Activated CD8-positive, alpha-beta memory T cell treated with anti-CD3 and anti-CD28 coated beads for 24 hours (primary cell): ENCODE data around the gene LRRTM4.
"Not testable (repeated sequence)": the region's sequence is repeated elsewhere in the genome, so short reads cannot be mapped to it uniquely, and the experiment has no call there.

Experiments used
- DNase-seq: peaks from one replicate; pipeline ENCODE4 v3.0.0-alpha.2; 2020

Gene LRRTM4

DNA sequence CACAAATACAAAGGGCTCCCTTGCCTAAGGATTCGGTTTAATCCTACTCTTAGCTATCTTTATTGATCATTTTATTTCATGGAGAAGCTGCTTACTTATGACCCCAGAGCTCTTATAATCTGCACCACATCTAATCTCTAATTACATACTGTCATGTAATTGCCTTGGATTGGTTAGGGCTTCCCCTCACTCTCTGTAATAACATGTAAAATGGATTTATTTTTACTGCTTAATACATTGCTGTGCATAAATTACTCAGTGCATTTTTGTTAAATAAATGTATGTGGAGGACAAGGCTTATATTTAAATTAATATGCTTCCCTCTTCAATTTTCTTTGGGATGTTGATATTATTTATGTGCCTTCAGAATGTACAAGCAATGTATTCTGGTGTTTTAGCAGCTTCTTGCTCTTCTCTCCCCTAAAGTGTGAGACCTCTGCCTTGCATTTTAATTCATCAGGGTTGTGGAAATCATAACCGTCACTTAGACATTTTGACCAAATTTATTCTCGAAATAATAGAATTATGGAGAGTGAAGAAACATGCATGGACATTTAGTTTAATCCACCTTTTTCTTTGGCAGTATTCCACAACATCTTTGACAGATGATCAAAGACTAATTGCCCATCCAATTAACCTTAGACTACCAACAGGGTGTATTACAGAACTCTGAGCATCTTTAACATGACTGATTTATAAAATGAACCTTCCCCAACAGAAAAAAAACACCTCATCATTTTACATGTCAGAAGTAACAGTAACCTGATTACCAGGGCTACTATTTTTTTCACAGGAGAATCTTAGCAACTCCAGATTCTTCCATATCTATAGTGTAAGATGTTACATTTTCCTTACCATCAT, 692.6 kb downstream of the LRRTM4 start:
- no peak for DNase-seq

DNA sequence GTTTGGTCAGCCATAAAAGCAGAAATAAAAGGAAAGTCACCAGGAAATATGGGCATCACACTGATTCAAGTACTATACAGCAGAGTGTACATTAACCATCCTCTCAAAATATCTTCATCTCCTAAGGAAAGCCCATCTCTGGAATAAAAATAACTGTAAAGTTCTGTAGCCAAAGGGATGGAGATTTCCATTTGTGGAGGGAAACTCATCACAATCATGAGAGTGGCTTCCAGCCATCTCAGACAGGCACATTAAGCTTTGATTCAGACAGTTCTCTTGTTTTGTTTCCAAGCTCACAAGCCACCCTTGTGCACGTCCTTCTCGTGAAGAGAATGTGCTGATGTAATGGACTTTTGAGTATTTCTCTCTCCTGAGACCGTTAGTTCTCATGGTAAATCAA, 695.5 kb downstream of the LRRTM4 start:
- DNase-seq: no peak

- no peak for DNase-seq
Measured at GRCh38 chr2:76825140-76825970, 696.8 kb downstream of the LRRTM4 start.

DNA sequence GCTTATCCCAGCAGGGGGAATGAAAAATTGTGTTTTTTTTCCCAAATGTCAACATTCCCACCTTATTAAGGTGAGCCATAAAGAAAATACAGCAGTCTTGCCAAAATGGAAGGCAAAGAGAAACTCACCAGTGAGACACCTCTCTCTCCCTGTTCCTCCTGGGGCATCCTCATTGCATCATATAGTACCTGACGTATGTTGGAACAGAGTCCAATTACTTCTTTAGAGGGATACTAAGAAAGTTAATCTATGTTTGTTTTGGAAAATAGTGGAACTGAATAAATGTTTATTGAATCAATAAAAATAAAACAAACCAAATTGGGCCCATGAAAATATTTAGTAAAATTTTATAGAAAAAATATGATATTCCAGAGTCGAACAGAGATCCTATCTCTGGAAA, 700.4 kb downstream of the LRRTM4 start:
- DNase-seq: no peak

GRCh38 chr2:76813084-76813483, 709.1 kb downstream of the LRRTM4 start:
- no peak for DNase-seq

DNA sequence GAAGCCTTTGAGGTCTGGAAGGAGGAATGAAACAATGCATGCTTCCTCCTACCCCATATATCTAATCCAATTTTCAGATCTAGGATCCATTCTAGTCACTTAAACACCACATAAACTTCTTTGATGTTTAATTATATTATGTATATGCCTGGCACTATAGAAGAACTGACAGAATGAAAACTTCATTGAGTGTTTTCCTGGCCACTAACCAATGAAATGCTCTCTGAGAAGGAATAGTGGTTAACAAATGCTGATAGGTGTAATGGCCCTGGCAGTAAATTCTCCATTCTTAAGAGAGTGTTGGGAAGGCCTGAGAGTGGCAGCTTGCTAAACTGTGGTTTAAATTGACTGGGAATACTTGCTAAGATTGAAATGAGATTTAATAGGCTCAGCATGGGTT, 710.0 kb downstream of the LRRTM4 start:
- no peak for DNase-seq

- DNase-seq: no peak
Measured at GRCh38 chr2:76809136-76809535, 713.0 kb downstream of the LRRTM4 start.

DNA sequence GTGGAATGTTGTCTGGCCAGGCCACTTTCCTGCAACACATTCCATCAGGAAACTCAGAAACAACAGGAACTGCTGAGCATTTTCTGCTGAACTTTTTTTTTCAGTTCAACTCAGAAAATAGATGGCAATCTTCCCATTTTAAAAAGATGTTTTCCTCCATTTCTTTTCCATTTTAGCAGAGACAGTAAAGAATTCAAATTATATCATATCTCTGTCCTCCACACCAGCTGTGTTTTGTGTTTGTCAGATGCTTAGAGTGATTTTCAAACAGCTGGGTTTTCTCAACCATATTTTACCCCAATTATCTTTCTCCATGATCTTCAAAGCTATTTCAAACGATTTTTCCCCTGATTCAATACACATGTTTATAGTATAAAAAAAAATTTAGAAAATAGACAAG, 713.4 kb downstream of the LRRTM4 start:
- no peak for DNase-seq

- DNase-seq: no peak
Measured at GRCh38 chr2:76793647-76794334, 728.4 kb downstream of the LRRTM4 start.

DNA sequence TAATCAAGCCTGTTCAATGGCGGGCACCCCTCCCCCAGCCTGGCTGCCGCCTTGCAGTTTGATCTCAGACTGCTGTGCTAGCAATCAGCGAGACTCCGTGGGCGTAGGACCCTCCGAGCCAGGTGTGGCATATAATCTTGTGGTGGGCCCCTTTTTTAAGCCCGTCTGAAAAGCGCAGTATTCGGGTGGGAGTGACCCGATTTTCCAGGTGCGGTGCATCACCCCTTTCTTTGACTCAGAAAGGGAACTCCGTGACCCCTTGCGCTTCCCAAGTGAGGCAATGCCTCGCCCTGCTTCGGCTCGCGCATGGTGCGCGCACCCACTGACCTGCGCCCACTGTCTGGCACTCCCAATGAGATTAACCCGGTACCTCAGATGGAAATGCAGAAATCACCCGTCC, 740.9 kb downstream of the LRRTM4 start:
- not testable (repeated sequence) for DNase-seq

DNA sequence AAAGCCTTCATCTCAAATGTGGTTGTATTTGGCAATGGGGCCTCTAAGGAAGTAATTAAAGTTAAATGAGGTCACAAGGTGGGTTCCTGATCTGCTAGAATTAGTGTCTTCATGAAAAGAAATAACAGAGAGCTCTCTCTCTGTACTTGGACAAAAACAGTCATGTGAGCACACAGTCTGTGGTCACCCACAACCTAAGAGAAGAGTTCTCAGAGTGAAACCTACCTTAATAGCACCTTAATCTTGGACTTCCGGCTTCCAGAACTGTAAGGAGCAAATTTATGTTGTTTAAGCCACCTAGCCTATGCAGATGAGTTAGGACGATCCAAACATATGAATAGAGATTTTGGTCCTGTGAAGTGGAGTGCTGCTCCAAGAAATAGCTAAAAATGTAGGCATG, 758.9 kb downstream of the LRRTM4 start:
- DNase-seq: no peak

DNA sequence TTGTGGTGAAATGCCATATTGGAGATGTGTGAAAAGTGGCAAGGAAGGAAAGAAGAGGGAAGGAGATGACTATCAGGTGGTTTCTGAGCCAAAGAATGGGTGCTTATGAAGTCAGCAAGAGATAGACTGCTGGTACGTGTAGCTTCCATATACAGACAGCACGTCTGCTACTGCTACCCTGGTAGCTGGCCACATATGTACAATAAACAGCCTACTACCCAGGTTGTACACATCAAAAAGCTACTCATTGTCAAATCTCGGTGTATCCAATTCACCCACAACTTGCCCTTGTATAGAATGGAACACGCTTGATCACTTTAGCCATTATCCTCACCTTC, 761.8 kb downstream of the LRRTM4 start:
- DNase-seq: no peak

GRCh38 chr2:76759634-76760366, 762.4 kb downstream of the LRRTM4 start:
- no peak for DNase-seq

DNA sequence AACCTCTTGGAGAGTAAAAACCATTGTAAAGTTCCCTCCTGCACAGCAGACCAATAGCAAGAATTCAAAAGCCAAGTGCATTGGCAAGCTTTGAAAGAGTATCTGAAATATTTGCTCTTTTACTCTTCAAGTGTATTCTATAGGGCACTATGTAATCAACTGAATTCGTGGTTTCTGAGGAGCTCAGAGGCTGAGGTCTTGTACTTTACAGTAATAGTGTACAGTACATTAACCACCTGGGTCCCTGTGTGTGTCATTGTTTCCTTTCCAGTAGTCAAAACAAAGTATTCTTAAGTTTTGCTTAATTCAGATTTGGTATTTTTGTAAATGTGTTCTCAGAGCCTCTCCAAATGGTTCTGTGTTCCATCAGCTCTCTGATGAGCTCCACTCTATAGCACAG, 769.7 kb downstream of the LRRTM4 start:
- no peak for DNase-seq

DNA sequence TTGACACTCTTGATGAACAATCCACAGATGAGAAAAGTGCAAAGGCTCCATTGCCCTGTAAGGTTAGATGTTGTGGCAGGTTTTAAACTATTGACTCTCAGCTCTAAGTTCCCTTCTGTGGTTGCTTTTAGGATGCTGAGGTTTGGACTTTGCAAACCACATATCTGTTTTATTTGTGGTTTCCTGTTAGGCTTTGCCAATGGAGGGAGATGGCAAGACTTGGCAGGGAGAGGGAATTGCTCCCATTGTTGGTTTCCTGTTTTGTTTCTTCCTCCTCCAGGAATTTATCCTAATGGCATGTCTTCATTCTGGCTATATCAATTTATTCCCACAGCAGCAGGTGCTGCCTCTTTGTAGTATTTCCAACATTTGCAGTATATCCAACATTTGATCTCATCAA, 772.3 kb downstream of the LRRTM4 start:
- no peak for DNase-seq

DNA sequence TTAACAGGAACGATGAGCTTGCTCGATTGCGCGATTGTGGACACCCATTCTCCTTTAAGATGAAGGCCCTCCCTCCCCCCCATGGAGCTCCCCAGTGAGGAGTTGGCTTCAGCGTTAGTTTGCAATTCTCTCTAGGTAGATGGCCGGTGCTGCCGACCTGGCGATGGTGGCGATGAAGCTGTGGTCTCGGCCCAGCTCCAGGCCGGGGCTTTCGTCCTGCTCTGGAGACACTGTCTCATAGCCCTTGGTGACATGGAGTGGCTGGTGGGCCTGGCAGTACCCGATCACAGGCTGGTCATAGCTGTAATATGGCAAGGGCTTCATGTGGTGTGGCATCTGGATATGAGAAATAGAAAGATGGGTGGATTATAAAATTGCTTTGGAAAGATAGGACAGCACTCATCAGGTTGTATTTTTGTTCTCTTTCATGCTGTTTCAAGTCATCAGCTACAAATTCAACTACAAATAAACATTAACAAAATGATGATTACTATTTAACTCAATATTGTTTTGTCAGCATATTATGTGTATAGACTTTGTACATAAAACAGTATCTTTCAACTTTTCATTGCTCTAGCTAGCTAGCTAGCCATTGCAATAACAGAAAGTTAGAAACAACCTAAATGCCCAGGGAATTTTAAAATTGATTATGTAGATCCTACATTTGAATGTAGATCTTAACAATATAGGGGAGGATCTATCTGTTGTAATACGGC, 773.4 kb downstream of the LRRTM4 start:
- DNase-seq: no peak

GRCh38 chr2:76745605-76746004, 776.6 kb downstream of the LRRTM4 start:
- no peak for DNase-seq

- no peak for DNase-seq
Measured at GRCh38 chr2:76737607-76738006, 784.6 kb downstream of the LRRTM4 start.

GRCh38 chr2:76733736-76734135, 788.4 kb downstream of the LRRTM4 start:
- no peak for DNase-seq

GRCh38 chr2:76731157-76731556, 791.0 kb downstream of the LRRTM4 start:
- DNase-seq: no peak

GRCh38 chr2:76730021-76730420, 792.2 kb downstream of the LRRTM4 start:
- no peak for DNase-seq

DNA sequence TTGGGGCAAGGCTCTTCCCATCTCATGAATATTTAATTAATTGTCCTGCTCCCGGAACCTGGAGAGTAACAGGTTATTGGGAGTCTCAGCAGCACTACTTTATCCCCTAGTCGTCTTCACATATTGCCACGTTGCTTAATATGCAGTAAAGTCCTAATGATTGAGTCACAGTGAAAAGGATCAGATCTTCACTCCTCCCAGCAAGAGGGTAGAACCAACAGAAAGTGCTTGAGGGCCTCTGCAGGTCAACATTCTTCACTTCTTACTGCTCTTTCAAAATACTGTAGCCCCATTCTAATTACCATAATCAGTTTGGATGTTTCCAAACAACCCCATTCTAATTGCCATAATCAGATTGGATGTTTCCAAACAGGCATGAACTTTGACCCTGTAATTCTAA, 801.0 kb downstream of the LRRTM4 start:
- no peak for DNase-seq
